GM23338 (cell line): Measurements from ENCODE around the gene BCAS1. TPM values are rescaled to one million over a fixed set of nuclear protein-coding genes. Genes with fewer than 3 reads are reported as not detected.

Source experiments
- ATAC-seq: fragments of 200-7000 bp; cut with Tn5 transposase; 3 replicates; pipeline ENCODE4 v1.9.1; 2020
- DNase-seq: peaks from one replicate; pipeline ENCODE4 v3.0.0-alpha.2; 2015; ENCODE audit warnings: low spot score
- H2AFZ ChIP-seq: fragments of 200-600 bp; sonication (generic); 2 replicates; pipeline ENCODE4 v1.8.0; 2016; ENCODE audit warnings: antibody characterized with exemption, mild to moderate bottlenecking, moderate library complexity
- H3F3A ChIP-seq: fragments of 200-600 bp; sonication (generic); replicated peaks from 2 replicates; pipeline ENCODE4 v1.8.0; 2017; ENCODE audit warnings: antibody characterized with exemption, mixed run types, low read depth
- H3K27ac ChIP-seq: fragments of 200-600 bp; sonication (generic); 2 replicates; pipeline ENCODE4 v1.6.1; 2016; ENCODE audit warnings: low read depth
- H3K27me3 ChIP-seq: fragments of 200-600 bp; sonication (generic); 2 replicates; pipeline ENCODE4 v1.8.0; 2016; ENCODE audit warnings: mild to moderate bottlenecking, mixed run types, moderate library complexity; ENCODE audit not compliant: insufficient read depth
- H3K36me3 ChIP-seq: fragments of 200-600 bp; sonication (generic); 2 replicates; pipeline ENCODE4 v1.8.0; 2016; ENCODE audit warnings: mild to moderate bottlenecking; ENCODE audit not compliant: insufficient read depth
- H3K4me1 ChIP-seq: fragments of 200-600 bp; sonication (generic); 2 replicates; pipeline ENCODE4 v1.8.0; 2016; ENCODE audit warnings: mild to moderate bottlenecking, moderate library complexity; ENCODE audit not compliant: insufficient read depth
- H3K4me2 ChIP-seq: fragments of 200-600 bp; sonication (generic); 2 replicates; pipeline ENCODE4 v1.7.1; 2017; ENCODE audit warnings: mixed run types
- H3K4me3 ChIP-seq: fragments of 200-600 bp; sonication (generic); 2 replicates; pipeline ENCODE4 v1.6.1; 2016; ENCODE audit warnings: mixed run types
- H3K79me2 ChIP-seq: fragments of 200-600 bp; sonication (generic); replicated peaks from 2 replicates; pipeline ENCODE4 v1.8.0; 2017; ENCODE audit warnings: mild to moderate bottlenecking; ENCODE audit not compliant: insufficient read depth
- H3K9me2 ChIP-seq: fragments of 200-600 bp; sonication (generic); 2 replicates; pipeline ENCODE4 v1.8.0; 2017; ENCODE audit not compliant: insufficient read depth
- H4K20me1 ChIP-seq: fragments of 200-600 bp; sonication (generic); replicated peaks from 2 replicates; pipeline ENCODE4 v1.8.0; 2017; ENCODE audit warnings: mild to moderate bottlenecking; ENCODE audit not compliant: insufficient read depth
- H3K27ac Mint-ChIP-seq: 2 replicates; pipeline ENCODE4 v1.8.0; 2020; ENCODE audit warnings: inconsistent platforms, mild to moderate bottlenecking, moderate library complexity, mixed read lengths
- H3K27me3 Mint-ChIP-seq: 3 replicates; pipeline ENCODE4 v1.8.0; 2022; ENCODE audit warnings: low read depth, mild to moderate bottlenecking, moderate library complexity, mixed read lengths, inconsistent platforms; ENCODE audit not compliant: insufficient read depth, poor library complexity
- H3K36me3 Mint-ChIP-seq: 3 replicates; pipeline ENCODE4 v1.8.0; 2021; ENCODE audit warnings: low read depth, mild to moderate bottlenecking, inconsistent platforms, moderate library complexity, mixed read lengths
- H3K4me1 Mint-ChIP-seq: 3 replicates; pipeline ENCODE4 v1.8.0; 2020; ENCODE audit warnings: mild to moderate bottlenecking, inconsistent platforms, mixed read lengths
- H3K4me3 Mint-ChIP-seq: 3 replicates; pipeline ENCODE4 v1.8.0; 2021; ENCODE audit warnings: moderate library complexity, mild to moderate bottlenecking, inconsistent platforms, mixed read lengths
- H3K9me3 Mint-ChIP-seq: 3 replicates; pipeline ENCODE4 v1.8.0; 2020; ENCODE audit warnings: moderate library complexity, mild to moderate bottlenecking, inconsistent platforms, mixed read lengths
- CREB1 ChIP-seq: fragments of 250-450 bp; sonication (Bioruptor Pico); IDR thresholded peaks from 2 replicates; pipeline ENCODE4 v1.5.0; 2020; ENCODE audit warnings: low read depth, mild to moderate bottlenecking, moderate library complexity
- EZH2 ChIP-seq: fragments of 200-600 bp; sonication (generic); IDR thresholded peaks from one replicate; pipeline ENCODE4 v1.8.0; 2017; ENCODE audit warnings: antibody characterized with exemption, mild to moderate bottlenecking, low read depth; ENCODE audit not compliant: unreplicated experiment
- EZH2phosphoT487 ChIP-seq: fragments of 200-600 bp; sonication (generic); IDR thresholded peaks from one replicate; pipeline ENCODE4 v1.8.1; 2018; ENCODE audit warnings: antibody characterized with exemption; ENCODE audit not compliant: unreplicated experiment
- NANOG ChIP-seq: IDR thresholded peaks from 2 replicates; pipeline ENCODE4 v1.6.1; 2016; ENCODE audit warnings: antibody characterized with exemption, borderline replicate concordance
- POLR2AphosphoS5 ChIP-seq: IDR thresholded peaks from 2 replicates; pipeline ENCODE4 v1.6.1; 2016; ENCODE audit warnings: antibody characterized with exemption, low read depth
- STAT1 ChIP-seq: IDR thresholded peaks from one replicate; pipeline ENCODE4 v1.6.1; 2016; ENCODE audit warnings: antibody characterized with exemption; ENCODE audit not compliant: unreplicated experiment
- ZNF114 ChIP-seq: fragments of 250-450 bp; sonication (Bioruptor Pico); IDR thresholded peaks from 2 replicates; pipeline ENCODE4 v1.5.0; 2020; ENCODE audit warnings: mild to moderate bottlenecking, moderate library complexity
- ZNF331 ChIP-seq: fragments of 250-450 bp; sonication (Bioruptor Pico); IDR thresholded peaks from 2 replicates; pipeline ENCODE4 v1.5.0; 2020; ENCODE audit warnings: low read depth, mild to moderate bottlenecking, moderate library complexity
- polyA plus RNA-seq: library from polyadenylated mRNA; unstranded; fragments of >200 nt; fragmentation: Nextera tagmentation; extraction: Ambion mirVana; gene quantifications from 2 replicates; pipeline ENCODE4 v1.2.1, GENCODE V29; 2016
- total RNA-seq: library from RNA; depleted of rRNA; stranded (reverse); fragments of >200 nt; shearing (Covaris generic); gene quantifications from 2 replicates; pipeline ENCODE4 v1.2.3, GENCODE V29; 2014
- TF ChIP-seq, protein P1 (sequence below): fragments of 250-450 bp; sonication (Bioruptor Pico); IDR thresholded peaks from 2 replicates; pipeline ENCODE4 v1.5.0; 2020; ENCODE audit warnings: mild to moderate bottlenecking, moderate library complexity
- TF ChIP-seq, protein P2 (sequence below): IDR thresholded peaks from 2 replicates; pipeline ENCODE4 v1.6.1; 2016; ENCODE audit warnings: antibody characterized with exemption
- TF ChIP-seq, protein P3 (sequence below): IDR thresholded peaks from one replicate; pipeline ENCODE4 v1.6.1; 2018; ENCODE audit warnings: antibody characterized with exemption; ENCODE audit not compliant: unreplicated experiment
- TF ChIP-seq, protein P4 (sequence below), 2 experiments: fragments of 200-600 bp in 1 of 2; sonication (generic) in 1 of 2; conservative IDR thresholded peaks; 2 replicates each; pipeline versions ENCODE4 v1.5.1 to v1.6.1; 2016 to 2017; ENCODE audit warnings: antibody characterized with exemption in 2 of 2, low read depth in 2 of 2, mild to moderate bottlenecking in 2 of 2, moderate library complexity in 1 of 2

Gene BCAS1
- total and polyA plus RNA-seq, 2 experiments from 2014 or later, result 0.17 to 0.19 TPM

DNA sequence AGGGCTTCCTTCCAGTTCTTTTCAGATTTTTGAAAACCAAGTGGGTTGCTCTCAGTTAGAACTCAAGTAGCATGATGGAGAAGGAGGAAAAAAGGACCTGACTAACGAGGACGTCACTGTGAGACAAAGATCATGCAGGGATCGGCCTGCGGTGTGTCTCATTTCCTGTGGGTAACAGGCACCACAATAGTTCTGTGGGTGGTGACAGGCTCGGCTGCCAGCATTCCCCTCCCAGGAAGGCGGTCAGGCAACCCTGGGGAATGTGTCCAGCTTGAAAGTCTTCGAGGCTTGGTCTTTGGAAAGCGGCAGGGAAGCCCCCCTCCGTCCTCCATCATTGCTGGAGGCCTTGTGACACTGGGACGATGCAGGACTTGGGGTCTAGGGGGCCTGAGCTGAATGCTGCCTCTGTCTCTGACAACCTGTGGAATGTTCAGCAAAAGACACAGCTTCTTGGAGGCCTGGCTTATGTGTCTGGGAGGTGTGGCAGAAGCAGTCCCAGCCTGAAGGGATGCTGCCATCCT is 121.0 kb downstream of the BCAS1 start:
- H3K9me3 Mint-ChIP-seq, result peaks cover 21% of the 10 kb centered on the region
- no peak overlapping the region for H3K4me3 Mint-ChIP-seq
- H3K27ac ChIP-seq, result no peak overlapping the region
- H3K27me3 ChIP-seq, result no peaks in the 10 kb centered on the region
- H3K36me3 ChIP-seq, result peaks cover 5% of the 10 kb centered on the region; the same call in 1 of the 2 replicates
- ATAC-seq (no peak), DNase-seq (no peak)
- H3K27me3 Mint-ChIP-seq, result no peaks in the 10 kb centered on the region
- H3K9me2 ChIP-seq, result no peaks in the 10 kb centered on the region
- no peak overlapping the region for H3K4me3 ChIP-seq
- TF ChIP-seq, protein P1, sequence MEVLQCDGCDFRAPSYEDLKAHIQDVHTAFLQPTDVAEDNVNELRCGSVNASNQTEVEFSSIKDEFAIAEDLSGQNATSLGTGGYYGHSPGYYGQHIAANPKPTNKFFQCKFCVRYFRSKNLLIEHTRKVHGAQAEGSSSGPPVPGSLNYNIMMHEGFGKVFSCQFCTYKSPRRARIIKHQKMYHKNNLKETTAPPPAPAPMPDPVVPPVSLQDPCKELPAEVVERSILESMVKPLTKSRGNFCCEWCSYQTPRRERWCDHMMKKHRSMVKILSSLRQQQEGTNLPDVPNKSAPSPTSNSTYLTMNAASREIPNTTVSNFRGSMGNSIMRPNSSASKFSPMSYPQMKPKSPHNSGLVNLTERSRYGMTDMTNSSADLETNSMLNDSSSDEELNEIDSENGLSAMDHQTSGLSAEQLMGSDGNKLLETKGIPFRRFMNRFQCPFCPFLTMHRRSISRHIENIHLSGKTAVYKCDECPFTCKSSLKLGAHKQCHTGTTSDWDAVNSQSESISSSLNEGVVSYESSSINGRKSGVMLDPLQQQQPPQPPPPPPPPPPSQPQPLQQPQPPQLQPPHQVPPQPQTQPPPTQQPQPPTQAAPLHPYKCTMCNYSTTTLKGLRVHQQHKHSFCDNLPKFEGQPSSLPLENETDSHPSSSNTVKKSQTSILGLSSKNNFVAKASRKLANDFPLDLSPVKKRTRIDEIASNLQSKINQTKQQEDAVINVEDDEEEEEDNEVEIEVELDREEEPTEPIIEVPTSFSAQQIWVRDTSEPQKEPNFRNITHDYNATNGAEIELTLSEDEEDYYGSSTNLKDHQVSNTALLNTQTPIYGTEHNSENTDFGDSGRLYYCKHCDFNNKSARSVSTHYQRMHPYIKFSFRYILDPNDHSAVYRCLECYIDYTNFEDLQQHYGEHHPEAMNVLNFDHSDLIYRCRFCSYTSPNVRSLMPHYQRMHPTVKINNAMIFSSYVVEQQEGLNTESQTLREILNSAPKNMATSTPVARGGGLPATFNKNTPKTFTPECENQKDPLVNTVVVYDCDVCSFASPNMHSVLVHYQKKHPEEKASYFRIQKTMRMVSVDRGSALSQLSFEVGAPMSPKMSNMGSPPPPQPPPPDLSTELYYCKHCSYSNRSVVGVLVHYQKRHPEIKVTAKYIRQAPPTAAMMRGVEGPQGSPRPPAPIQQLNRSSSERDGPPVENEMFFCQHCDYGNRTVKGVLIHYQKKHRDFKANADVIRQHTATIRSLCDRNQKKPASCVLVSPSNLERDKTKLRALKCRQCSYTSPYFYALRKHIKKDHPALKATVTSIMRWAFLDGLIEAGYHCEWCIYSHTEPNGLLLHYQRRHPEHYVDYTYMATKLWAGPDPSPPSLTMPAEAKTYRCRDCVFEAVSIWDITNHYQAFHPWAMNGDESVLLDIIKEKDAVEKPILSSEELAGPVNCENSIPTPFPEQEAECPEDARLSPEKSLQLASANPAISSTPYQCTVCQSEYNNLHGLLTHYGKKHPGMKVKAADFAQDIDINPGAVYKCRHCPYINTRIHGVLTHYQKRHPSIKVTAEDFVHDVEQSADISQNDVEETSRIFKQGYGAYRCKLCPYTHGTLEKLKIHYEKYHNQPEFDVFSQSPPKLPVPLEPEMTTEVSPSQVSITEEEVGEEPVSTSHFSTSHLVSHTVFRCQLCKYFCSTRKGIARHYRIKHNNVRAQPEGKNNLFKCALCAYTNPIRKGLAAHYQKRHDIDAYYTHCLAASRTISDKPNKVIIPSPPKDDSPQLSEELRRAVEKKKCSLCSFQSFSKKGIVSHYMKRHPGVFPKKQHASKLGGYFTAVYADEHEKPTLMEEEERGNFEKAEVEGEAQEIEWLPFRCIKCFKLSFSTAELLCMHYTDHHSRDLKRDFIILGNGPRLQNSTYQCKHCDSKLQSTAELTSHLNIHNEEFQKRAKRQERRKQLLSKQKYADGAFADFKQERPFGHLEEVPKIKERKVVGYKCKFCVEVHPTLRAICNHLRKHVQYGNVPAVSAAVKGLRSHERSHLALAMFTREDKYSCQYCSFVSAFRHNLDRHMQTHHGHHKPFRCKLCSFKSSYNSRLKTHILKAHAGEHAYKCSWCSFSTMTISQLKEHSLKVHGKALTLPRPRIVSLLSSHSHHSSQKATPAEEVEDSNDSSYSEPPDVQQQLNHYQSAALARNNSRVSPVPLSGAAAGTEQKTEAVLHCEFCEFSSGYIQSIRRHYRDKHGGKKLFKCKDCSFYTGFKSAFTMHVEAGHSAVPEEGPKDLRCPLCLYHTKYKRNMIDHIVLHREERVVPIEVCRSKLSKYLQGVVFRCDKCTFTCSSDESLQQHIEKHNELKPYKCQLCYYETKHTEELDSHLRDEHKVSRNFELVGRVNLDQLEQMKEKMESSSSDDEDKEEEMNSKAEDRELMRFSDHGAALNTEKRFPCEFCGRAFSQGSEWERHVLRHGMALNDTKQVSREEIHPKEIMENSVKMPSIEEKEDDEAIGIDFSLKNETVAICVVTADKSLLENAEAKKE (CRISPR knock-in tag), result no peak
- no peak for TF ChIP-seq ZNF331 (CRISPR knock-in tag)
- TF ChIP-seq, protein P2, sequence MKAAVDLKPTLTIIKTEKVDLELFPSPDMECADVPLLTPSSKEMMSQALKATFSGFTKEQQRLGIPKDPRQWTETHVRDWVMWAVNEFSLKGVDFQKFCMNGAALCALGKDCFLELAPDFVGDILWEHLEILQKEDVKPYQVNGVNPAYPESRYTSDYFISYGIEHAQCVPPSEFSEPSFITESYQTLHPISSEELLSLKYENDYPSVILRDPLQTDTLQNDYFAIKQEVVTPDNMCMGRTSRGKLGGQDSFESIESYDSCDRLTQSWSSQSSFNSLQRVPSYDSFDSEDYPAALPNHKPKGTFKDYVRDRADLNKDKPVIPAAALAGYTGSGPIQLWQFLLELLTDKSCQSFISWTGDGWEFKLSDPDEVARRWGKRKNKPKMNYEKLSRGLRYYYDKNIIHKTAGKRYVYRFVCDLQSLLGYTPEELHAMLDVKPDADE, result no peak
- no peak for TF ChIP-seq ZNF114 (CRISPR knock-in tag)
- TF ChIP-seq NANOG, result no peak
- TF ChIP-seq, protein P3, sequence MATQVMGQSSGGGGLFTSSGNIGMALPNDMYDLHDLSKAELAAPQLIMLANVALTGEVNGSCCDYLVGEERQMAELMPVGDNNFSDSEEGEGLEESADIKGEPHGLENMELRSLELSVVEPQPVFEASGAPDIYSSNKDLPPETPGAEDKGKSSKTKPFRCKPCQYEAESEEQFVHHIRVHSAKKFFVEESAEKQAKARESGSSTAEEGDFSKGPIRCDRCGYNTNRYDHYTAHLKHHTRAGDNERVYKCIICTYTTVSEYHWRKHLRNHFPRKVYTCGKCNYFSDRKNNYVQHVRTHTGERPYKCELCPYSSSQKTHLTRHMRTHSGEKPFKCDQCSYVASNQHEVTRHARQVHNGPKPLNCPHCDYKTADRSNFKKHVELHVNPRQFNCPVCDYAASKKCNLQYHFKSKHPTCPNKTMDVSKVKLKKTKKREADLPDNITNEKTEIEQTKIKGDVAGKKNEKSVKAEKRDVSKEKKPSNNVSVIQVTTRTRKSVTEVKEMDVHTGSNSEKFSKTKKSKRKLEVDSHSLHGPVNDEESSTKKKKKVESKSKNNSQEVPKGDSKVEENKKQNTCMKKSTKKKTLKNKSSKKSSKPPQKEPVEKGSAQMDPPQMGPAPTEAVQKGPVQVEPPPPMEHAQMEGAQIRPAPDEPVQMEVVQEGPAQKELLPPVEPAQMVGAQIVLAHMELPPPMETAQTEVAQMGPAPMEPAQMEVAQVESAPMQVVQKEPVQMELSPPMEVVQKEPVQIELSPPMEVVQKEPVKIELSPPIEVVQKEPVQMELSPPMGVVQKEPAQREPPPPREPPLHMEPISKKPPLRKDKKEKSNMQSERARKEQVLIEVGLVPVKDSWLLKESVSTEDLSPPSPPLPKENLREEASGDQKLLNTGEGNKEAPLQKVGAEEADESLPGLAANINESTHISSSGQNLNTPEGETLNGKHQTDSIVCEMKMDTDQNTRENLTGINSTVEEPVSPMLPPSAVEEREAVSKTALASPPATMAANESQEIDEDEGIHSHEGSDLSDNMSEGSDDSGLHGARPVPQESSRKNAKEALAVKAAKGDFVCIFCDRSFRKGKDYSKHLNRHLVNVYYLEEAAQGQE, result no peak
- TF ChIP-seq CREB1 (CRISPR knock-in tag), result no peak
- TF ChIP-seq, protein P4, sequence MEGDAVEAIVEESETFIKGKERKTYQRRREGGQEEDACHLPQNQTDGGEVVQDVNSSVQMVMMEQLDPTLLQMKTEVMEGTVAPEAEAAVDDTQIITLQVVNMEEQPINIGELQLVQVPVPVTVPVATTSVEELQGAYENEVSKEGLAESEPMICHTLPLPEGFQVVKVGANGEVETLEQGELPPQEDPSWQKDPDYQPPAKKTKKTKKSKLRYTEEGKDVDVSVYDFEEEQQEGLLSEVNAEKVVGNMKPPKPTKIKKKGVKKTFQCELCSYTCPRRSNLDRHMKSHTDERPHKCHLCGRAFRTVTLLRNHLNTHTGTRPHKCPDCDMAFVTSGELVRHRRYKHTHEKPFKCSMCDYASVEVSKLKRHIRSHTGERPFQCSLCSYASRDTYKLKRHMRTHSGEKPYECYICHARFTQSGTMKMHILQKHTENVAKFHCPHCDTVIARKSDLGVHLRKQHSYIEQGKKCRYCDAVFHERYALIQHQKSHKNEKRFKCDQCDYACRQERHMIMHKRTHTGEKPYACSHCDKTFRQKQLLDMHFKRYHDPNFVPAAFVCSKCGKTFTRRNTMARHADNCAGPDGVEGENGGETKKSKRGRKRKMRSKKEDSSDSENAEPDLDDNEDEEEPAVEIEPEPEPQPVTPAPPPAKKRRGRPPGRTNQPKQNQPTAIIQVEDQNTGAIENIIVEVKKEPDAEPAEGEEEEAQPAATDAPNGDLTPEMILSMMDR (conservative IDR thresholded peaks at IDR 0.05; ENCODE audit: low read depth in 2 of 2), result no peak
- no peak for TF ChIP-seq STAT1
- no peak for TF ChIP-seq EZH2phosphoT487
- TF ChIP-seq EZH2, result no peak
- TF ChIP-seq POLR2AphosphoS5, result no peak
- H2AFZ ChIP-seq, result no peak overlapping the region
- no peaks in the 10 kb centered on the region for H3F3A ChIP-seq
- no peaks in the 10 kb centered on the region; the same call in 2 of the 3 replicates for H3K4me1 Mint-ChIP-seq
- no peaks in the 10 kb centered on the region for H3K4me1 ChIP-seq
- H3K4me2 ChIP-seq, result no peak overlapping the region
- no peaks in the 10 kb centered on the region for H4K20me1 ChIP-seq
- peaks cover 9% of the 10 kb centered on the region for H3K36me3 Mint-ChIP-seq
- no peak overlapping the region for H3K27ac Mint-ChIP-seq
- H3K79me2 ChIP-seq, result no peaks in the 10 kb centered on the region
